OCI-LY7 (cell line): ENCODE results near the gene CADM2. TPM values are rescaled to one million over a fixed set of nuclear protein-coding genes. Genes with fewer than 3 reads are reported as not detected.

Experiments used
- BruUV-seq: library from RNA; stranded (reverse); fragments of 400-500 nt; replicated peaks from 2 replicates; lab custom pipeline; 2021; lab: Mats Ljungman, UMichigan
- CTCF ChIA-PET: fragments of 300-600 bp; sonication (Branson Sonifier 250); formaldehyde crosslinking; loops from one replicate; lab custom pipeline; 2022; ENCODE audit warnings: antibody characterized with exemption; ENCODE audit not compliant: unreplicated experiment; lab: Charles Lee
- POLR2A ChIA-PET: fragments of 300-600 bp; sonication (Branson Sonifier 250); formaldehyde crosslinking; loops from one replicate; lab custom pipeline; 2022; ENCODE audit warnings: antibody characterized with exemption; lab: Charles Lee
- DNase-seq: peaks from one replicate; pipeline ENCODE4 v3.0.0-alpha.2; 2015; ENCODE audit warnings: low spot score
- H2AFZ ChIP-seq: fragments of 200-600 bp; sonication (generic), shearing (Covaris generic); 2 replicates; pipeline ENCODE4 v1.6.1; 2014; ENCODE audit warnings: mild to moderate bottlenecking, antibody characterized with exemption, low read length, moderate library complexity
- H3K27ac ChIP-seq: fragments of 200-600 bp; sonication (generic); 2 replicates; pipeline ENCODE4 v1.5.1; 2014; ENCODE audit warnings: mixed run types, low read depth, mild to moderate bottlenecking, moderate library complexity, low read length, inconsistent platforms; ENCODE audit not compliant: poor library complexity, severe bottlenecking
- H3K36me3 ChIP-seq: fragments of 200-600 bp; sonication (generic); 2 replicates; pipeline ENCODE4 v1.6.1; 2014; ENCODE audit warnings: mild to moderate bottlenecking, antibody characterized with exemption, low read length, moderate library complexity, mixed read lengths; ENCODE audit not compliant: insufficient read depth
- H3K4me1 ChIP-seq: fragments of 200-600 bp; sonication (generic); 2 replicates; pipeline ENCODE4 v1.5.1; 2014; ENCODE audit warnings: mild to moderate bottlenecking, low read length; ENCODE audit not compliant: insufficient read depth, poor library complexity, severe bottlenecking
- H3K4me2 ChIP-seq: fragments of 200-600 bp; sonication (generic); 2 replicates; pipeline ENCODE4 v1.6.1; 2014; ENCODE audit warnings: mild to moderate bottlenecking, low read length
- H3K4me3 ChIP-seq: fragments of 200-600 bp; sonication (generic); 2 replicates; pipeline ENCODE4 v1.5.1; 2014; ENCODE audit warnings: mild to moderate bottlenecking, low read depth, low read length; ENCODE audit not compliant: poor library complexity, severe bottlenecking
- H3K79me2 ChIP-seq: fragments of 200-600 bp; sonication (generic); 2 replicates; pipeline ENCODE4 v1.6.1; 2016; ENCODE audit warnings: low read depth, mild to moderate bottlenecking, low read length, moderate library complexity, mixed read lengths; ENCODE audit not compliant: insufficient read depth
- H3K9me2 ChIP-seq: fragments of 200-600 bp; sonication (generic); 2 replicates; pipeline ENCODE4 v1.6.1; 2016; ENCODE audit warnings: mild to moderate bottlenecking, low read length, mixed read lengths; ENCODE audit not compliant: insufficient read depth
- H3K9me3 ChIP-seq: fragments of 200-600 bp; sonication (generic); 2 replicates; pipeline ENCODE4 v1.6.1; 2014; ENCODE audit warnings: mild to moderate bottlenecking, mixed run types, low read length, mixed read lengths
- H4K20me1 ChIP-seq: fragments of 200-600 bp; sonication (generic); 2 replicates; pipeline ENCODE4 v1.6.1; 2014; ENCODE audit warnings: mild to moderate bottlenecking, antibody characterized with exemption, low read length, moderate library complexity, mixed read lengths; ENCODE audit not compliant: insufficient read depth
- CTCF ChIP-seq: fragments of 200-600 bp; sonication (generic); conservative IDR thresholded peaks from 2 replicates; pipeline ENCODE4 v1.5.1; 2014; ENCODE audit warnings: mild to moderate bottlenecking, antibody characterized with exemption, low read length, moderate library complexity, mixed read lengths
- EZH2phosphoT487 ChIP-seq: fragments of 200-600 bp; sonication (generic); IDR thresholded peaks from 2 replicates; pipeline ENCODE4 v1.6.1; 2018; ENCODE audit warnings: low read depth, borderline replicate concordance, mild to moderate bottlenecking, mixed run types, antibody characterized with exemption, low read length, moderate library complexity, mixed read lengths
- intact Hi-C: fragments of 100-400 bp; cut with micrococcal nuclease; formaldehyde crosslinking; loops from one replicate; pipeline ENCODE4 v1.10.0; 2022; ENCODE audit not compliant: unreplicated experiment
- total RNA-seq, 2 experiments: library from RNA; depleted of rRNA in 1 of 2; stranded (reverse); fragments of >200 nt in 1 of 2; shearing (Covaris generic) in 1 of 2; gene quantifications; 2 replicates each; pipeline ENCODE4 v1.2.3, GENCODE V29; 2014 to 2022

CADM2 gene
- total RNA-seq, 2 experiments from 2014 or later = not detected

DNA sequence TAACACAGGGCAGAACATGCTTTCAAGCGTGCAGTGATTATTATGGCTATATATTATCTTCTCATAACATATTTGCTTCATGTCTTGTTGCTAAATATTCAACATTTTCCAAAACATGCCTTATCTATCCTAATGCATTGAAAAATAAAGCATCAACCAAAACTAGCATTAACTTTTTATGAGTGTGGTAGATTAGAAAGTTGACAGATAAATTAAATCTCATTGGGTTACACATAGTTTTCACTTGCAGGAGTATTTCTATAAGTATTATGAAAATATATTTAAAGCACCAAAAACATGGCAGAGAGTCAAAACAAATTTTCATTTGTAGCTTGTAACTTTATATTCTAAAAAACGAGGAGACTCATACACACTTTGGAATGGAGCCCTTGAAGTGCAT is 141.5 kb downstream of the CADM2 start:
- no peaks in the 10 kb centered on the region for H3K4me1 ChIP-seq
- ChIA-PET POLR2A (no interaction called here), CTCF (no interaction called here)
- intact Hi-C loops = no loop called here
- BruUV-seq = no TSS peak
- no peak overlapping the region for H3K4me2 ChIP-seq
- no peaks in the 10 kb centered on the region for H4K20me1 ChIP-seq
- H3K9me3 ChIP-seq = no peaks in the 10 kb centered on the region
- no peak overlapping the region for H3K4me3 ChIP-seq
- no peak for TF ChIP-seq CTCF
- TF ChIP-seq EZH2phosphoT487 = no peak
- no peak overlapping the region for H2AFZ ChIP-seq
- DNase-seq = no peak
- H3K27ac ChIP-seq = no peak overlapping the region
- no peaks in the 10 kb centered on the region for H3K79me2 ChIP-seq
- no peaks in the 10 kb centered on the region for H3K9me2 ChIP-seq
- no peaks in the 10 kb centered on the region for H3K36me3 ChIP-seq

- intact Hi-C loops = no loop called here
- Histone ChIP-seq H3K36me3 (no peaks in the 10 kb centered on the region), H3K79me2 (no peaks in the 10 kb centered on the region), H3K27ac (no peak overlapping the region), H2AFZ (no peak overlapping the region), H3K4me3 (no peak overlapping the region), H3K4me2 (no peak overlapping the region), H3K9me3 (no peaks in the 10 kb centered on the region), H4K20me1 (no peaks in the 10 kb centered on the region), H3K4me1 (no peaks in the 10 kb centered on the region), H3K9me2 (no peaks in the 10 kb centered on the region)
- ChIA-PET POLR2A (interaction anchor here (0.5 to 1.1 kb wide), 2 partner anchors 22 to 50 kb away, joined by 3 to 4 read pairs; no protein-coding TSS in a partner anchor), CTCF (no interaction called here)
- no peak for TF ChIP-seq CTCF
- no peak for TF ChIP-seq EZH2phosphoT487
- DNase-seq = no peak
- no TSS peak for BruUV-seq
These were observed 144.0 kb downstream of the CADM2 start for GRCh38 chr3:85102781-85103180.

DNA sequence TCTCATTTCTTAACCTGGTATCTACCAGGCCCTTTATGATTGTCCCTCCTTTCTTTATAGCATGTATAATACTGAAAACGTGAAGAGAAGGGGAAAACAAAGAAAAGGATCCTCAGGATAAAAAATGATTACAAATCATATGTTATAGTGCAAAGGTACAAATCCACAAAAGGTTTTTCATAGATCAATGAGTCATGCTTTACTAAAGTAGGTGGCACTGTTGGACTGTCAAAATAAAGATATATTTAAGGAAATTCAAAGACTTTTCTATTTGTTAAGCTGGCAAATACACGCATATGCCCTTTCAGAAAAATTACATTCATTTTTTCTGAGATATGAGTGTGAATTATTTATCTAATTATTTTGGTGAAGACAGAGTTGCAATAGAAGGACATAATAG is 151.6 kb downstream of the CADM2 start:
- no peak overlapping the region for H3K4me2 ChIP-seq
- H3K4me3 ChIP-seq = no peak overlapping the region
- no peaks in the 10 kb centered on the region for H3K9me2 ChIP-seq
- BruUV-seq = no TSS peak
- no peak overlapping the region for H3K27ac ChIP-seq
- no peak for TF ChIP-seq CTCF
- no peak for TF ChIP-seq EZH2phosphoT487
- ChIA-PET CTCF (no interaction called here), POLR2A (no interaction called here)
- intact Hi-C loops = no loop called here
- no peak for DNase-seq
- H3K4me1 ChIP-seq = no peaks in the 10 kb centered on the region
- no peaks in the 10 kb centered on the region for H3K9me3 ChIP-seq
- H3K79me2 ChIP-seq = no peaks in the 10 kb centered on the region
- no peaks in the 10 kb centered on the region for H4K20me1 ChIP-seq
- H2AFZ ChIP-seq = no peak overlapping the region
- H3K36me3 ChIP-seq = no peaks in the 10 kb centered on the region
